SK-N-SH (cell line): ENCODE measurements around the gene CENPX.

ENCODE experiments used
- FOXM1 ChIP-seq: IDR thresholded peaks from 2 replicates; pipeline ENCODE4 v1.4.0; 2012; ENCODE audit warnings: low read depth, mild to moderate bottlenecking
- NFIC ChIP-seq: IDR thresholded peaks from 2 replicates; pipeline ENCODE4 v1.4.0; 2012; ENCODE audit warnings: borderline replicate concordance
- POLR2AphosphoS5 ChIP-seq: IDR thresholded peaks from 2 replicates; pipeline ENCODE4 v1.6.1; 2012; ENCODE audit warnings: low read depth, low read length
- RCOR1 ChIP-seq: fragments of 150-350 bp; IDR thresholded peaks from 2 replicates; pipeline ENCODE4 v1.6.1; 2017; ENCODE audit warnings: antibody characterized with exemption, low read length
- TF ChIP-seq, protein P1 (sequence below): fragments of 150-350 bp; IDR thresholded peaks from 2 replicates; pipeline ENCODE4 v1.6.1; 2017; ENCODE audit warnings: antibody characterized with exemption, low read length, low read depth, borderline replicate concordance
- TF ChIP-seq, protein P2 (sequence below): fragments of 200-600 bp; sonication (generic); IDR thresholded peaks from 2 replicates; pipeline ENCODE4 v1.6.1; 2017; ENCODE audit warnings: antibody characterized with exemption, mild to moderate bottlenecking, moderate library complexity

DNA sequence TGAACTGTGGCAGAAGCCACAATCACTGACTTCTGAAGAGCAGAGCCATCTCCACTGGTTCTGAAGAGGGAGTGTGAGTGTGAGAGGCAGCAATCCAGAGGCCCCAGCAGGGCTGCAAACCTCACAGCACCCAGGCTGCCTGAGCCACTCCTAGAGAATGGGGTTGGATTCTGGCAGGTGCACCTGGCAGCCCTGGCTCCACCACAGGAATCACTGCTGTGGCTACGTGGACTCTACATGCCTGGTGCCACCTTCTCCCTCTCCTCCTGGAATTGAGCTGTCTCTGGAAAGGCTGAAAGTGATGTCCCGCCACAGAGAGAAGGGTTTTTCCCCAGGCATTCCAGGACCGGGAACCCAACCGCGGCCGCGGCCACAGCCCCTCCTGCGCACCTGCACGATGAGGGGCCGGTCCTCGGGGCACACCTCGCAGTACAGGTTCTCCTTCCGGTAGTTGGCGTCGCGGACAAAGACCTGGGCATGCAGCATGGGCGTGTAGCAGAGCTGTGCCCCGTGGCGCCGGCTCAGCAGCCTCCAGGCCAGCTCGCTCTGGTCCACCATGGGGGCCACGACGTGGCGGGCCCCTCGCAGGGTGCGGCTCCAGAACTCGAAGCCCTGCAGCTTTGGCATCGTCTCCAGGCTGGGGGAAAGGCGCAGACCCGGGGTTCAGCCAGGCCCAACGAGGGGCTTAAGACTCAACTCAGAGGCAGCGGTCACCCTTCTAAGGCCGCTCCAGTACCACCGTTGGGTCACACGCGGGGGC is 41.9 kb upstream of the CENPX start:
- TF ChIP-seq, protein P1, sequence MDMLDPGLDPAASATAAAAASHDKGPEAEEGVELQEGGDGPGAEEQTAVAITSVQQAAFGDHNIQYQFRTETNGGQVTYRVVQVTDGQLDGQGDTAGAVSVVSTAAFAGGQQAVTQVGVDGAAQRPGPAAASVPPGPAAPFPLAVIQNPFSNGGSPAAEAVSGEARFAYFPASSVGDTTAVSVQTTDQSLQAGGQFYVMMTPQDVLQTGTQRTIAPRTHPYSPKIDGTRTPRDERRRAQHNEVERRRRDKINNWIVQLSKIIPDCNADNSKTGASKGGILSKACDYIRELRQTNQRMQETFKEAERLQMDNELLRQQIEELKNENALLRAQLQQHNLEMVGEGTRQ, result no peak
- TF ChIP-seq, protein P2, sequence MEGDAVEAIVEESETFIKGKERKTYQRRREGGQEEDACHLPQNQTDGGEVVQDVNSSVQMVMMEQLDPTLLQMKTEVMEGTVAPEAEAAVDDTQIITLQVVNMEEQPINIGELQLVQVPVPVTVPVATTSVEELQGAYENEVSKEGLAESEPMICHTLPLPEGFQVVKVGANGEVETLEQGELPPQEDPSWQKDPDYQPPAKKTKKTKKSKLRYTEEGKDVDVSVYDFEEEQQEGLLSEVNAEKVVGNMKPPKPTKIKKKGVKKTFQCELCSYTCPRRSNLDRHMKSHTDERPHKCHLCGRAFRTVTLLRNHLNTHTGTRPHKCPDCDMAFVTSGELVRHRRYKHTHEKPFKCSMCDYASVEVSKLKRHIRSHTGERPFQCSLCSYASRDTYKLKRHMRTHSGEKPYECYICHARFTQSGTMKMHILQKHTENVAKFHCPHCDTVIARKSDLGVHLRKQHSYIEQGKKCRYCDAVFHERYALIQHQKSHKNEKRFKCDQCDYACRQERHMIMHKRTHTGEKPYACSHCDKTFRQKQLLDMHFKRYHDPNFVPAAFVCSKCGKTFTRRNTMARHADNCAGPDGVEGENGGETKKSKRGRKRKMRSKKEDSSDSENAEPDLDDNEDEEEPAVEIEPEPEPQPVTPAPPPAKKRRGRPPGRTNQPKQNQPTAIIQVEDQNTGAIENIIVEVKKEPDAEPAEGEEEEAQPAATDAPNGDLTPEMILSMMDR, result no peak
- TF ChIP-seq RCOR1 (no peak), POLR2AphosphoS5 (no peak), NFIC (no peak), FOXM1 (no peak)
